Left cardiac atrium (tissue), 4 donors: ENCODE measurements around the gene ADIPOQ. TPM values are rescaled to one million over a fixed set of nuclear protein-coding genes. Genes with fewer than 3 reads are reported as not detected.
"Not testable (repeated sequence)": the region's sequence is repeated elsewhere in the genome, so short reads cannot be mapped to it uniquely, and the experiment has no call there.

Experiments used
- ATAC-seq, 2 donors: fragments of 200-7000 bp; cut with Tn5 transposase; one replicate each; pipeline ENCODE4 v1.9.1; 2020; ENCODE audit warnings: mild to moderate bottlenecking in 2 of 2, moderate library complexity in 2 of 2
- DNase-seq: peaks from one replicate; pipeline ENCODE4 v3.0.0-alpha.2; 2020
- intact Hi-C, 2 donors: fragments of 100-400 bp; cut with DNase I; formaldehyde crosslinking; loops; one replicate each; pipeline versions ENCODE4 v1.14.1 to v1.15.1; 2022 to 2023
- total RNA-seq, 2 donors: library from RNA; stranded (reverse); fragmentation: NEBNext Ultra II Directional; extraction: Animal tissue kit (Norgen Biotek cat#: 25700); gene quantifications; one replicate each; pipeline ENCODE4 v1.2.1, GENCODE V29; 2021
- donor health status: DM: no; HTN: yes; CAD: no.
- donor health status: DM: no; HTN: yes; CAD: no; lungs with severe emphysema.
- donor health status: DM: yes; HTN: yes; CAD: no.
- donor health status: Dilated cardiomyopathy.

Gene ADIPOQ
- total RNA-seq, 2 donors from 2014 or later, result 125 to 192 TPM

- ATAC-seq (no peak), DNase-seq (no peak)
- intact Hi-C loops, result no loop called here
Measured at GRCh38 chr3:186886202-186886981, 43.9 kb downstream of the ADIPOQ start.

DNA sequence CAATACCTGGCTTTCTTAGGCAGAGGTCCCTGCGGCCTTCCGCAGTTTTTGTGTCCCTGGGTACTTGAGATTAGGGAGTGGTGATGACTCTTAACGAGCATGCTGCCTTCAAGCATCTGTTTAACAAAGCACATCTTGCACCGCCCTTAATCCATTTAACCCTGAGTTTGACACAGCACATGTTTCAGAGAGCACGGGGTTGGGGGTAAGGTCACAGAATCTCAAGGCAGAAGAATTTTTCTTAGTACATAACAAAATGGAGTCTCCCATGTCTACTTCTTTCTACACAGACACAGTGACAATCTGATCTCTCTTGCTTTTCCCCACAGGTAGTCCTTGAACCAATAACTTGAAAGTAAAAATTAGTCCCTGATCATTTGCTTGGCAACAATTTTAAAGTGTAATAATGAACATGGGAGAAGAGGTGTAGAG lies 45.0 kb downstream of the ADIPOQ start:
- intact Hi-C loops, ATAC-seq: not testable (repeated sequence)

DNA sequence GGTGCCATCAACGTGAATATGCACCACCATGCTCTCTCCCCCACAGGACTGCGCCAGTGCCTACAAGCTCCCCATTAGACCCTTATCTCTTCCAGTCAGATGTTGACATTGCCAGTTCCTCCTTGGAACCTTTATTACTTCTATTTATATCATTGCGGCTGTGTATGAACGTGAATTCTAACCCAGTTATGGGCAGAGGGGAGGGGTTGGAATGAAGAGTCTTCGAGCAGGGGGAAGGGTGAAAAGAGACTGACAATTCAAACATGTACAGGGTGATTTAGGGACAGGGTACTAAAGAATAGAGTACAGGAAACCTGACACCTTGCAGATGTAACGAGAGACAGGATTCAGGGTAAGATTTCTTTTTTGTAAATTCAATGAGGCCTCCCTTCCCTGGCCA lies 46.1 kb downstream of the ADIPOQ start:
- intact Hi-C loops, result no loop called here
- peak; percentile 86 to 87 for ATAC-seq
- DNase-seq, result no peak

More for the DNA sequence above, 45.0 kb downstream of the ADIPOQ start:
- not testable (repeated sequence) for DNase-seq

DNA sequence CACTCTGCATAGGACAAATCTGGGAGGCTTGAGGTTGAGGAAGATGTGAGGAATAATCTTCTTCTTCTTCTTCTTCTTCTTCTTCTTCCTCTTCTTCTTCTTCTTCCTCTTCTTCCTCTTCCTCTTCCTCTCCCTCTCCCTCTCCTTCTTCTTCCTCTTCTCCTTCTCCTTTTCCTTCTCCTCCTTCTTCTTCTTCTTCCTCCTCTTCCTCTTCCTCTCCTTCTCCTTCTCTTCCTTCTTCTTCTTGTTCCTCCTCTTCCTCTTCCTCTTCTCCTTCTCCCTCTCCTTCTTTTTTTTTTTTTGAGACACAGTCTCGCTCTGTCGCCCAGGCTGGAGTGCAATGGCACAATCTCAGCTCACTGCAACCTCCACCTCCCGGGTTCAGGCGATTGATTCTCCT lies 47.2 kb downstream of the ADIPOQ start:
- ATAC-seq, DNase-seq: not testable (repeated sequence)
- intact Hi-C loops, result loop anchor here in 1 of 2 donors (5.0 kb wide), 1 partner anchor 38 kb away; no protein-coding TSS in a partner anchor

- intact Hi-C loops, result loop anchor here in 1 of 2 donors (5.0 kb wide), 1 partner anchor 36 kb away; no protein-coding TSS in a partner anchor
- DNase-seq, result no peak
- ATAC-seq, result no peak
Measured at GRCh38 chr3:186890911-186891310, 48.4 kb downstream of the ADIPOQ start.

GRCh38 chr3:186893071-186893470 lies 50.6 kb downstream of the ADIPOQ start:
- not testable (repeated sequence) for DNase-seq, ATAC-seq
- intact Hi-C loops, result loop anchor here in 1 of 2 donors (5.0 kb wide), 1 partner anchor 34 kb away; no protein-coding TSS in a partner anchor

DNA sequence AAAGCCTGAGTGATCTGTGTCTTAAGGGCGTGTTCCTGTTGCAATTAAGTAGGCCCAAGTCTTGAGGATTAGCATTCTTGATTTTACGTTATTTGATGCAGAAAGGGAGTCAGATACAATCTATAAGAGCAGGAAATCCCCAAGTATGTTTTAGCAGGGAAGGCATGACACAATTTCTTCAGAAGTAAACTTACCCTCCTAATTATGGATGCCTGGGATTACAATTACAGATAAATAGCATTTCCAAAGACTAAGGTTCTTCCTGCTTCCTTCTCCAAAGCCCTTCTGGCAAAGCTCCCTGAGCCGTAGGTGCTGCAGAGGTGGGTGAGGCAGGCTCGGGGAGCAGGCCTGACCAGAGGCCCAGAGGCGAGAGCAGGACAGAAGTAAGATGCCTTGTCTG lies 52.9 kb downstream of the ADIPOQ start:
- no peak for ATAC-seq
- intact Hi-C loops, result no loop called here
- no peak for DNase-seq

GRCh38 chr3:186896006-186896405 lies 53.5 kb downstream of the ADIPOQ start:
- ATAC-seq (no peak), DNase-seq (no peak)
- intact Hi-C loops, result no loop called here

- ATAC-seq (no peak), DNase-seq (no peak)
- intact Hi-C loops, result no loop called here
Measured at GRCh38 chr3:186896875-186897274, 54.4 kb downstream of the ADIPOQ start.

DNA sequence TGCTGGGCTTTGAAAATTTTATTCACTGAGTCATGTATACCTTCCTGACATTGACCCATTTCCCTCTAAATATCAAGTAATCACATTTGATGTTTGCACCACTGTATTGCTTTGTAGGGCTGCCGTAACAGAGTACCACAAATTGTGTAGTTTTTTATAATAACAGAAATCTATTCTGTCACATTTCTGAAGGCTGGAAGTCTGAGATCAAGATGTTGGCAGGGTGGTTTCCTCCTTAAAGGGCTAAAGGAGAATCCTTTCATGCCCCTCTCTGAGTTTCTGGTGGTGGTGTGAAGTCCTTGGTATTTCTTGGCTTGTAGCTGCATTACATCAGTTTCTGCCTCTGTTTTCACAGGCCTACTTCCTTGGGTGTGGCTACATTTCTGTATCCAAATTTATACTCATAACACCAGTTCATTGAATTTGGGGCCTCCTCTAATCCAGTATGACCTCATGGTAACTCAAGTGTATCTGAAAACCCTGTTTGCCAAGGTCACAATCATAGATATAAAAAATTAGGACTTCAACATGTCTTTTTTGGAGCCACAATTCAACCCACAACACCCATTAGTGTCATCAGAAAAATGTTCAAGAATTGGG lies 58.7 kb downstream of the ADIPOQ start:
- ATAC-seq, result peak; percentile 38 to 83
- intact Hi-C loops, result no loop called here
- DNase-seq, result no peak

DNA sequence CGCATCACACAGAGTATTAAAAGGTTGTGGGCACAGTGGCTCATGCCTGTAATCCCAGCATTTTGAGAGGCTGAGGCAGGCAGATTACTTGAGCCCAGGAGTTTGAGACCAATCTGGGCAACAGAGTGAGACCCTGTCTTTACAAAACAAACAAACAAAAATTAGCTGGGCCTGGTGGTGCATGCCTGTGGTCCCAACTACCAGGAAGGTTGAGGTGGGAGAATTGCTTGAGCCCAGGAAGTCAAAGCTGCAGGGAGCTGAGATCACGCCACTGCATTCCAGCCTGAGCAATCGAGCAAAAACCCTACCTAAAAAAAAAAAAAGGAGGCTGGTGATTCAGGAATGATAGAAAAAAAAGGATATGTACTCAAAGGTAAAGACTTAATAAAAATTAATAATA lies 59.6 kb downstream of the ADIPOQ start:
- intact Hi-C loops, result no loop called here
- ATAC-seq, result no peak
- no peak for DNase-seq

DNA sequence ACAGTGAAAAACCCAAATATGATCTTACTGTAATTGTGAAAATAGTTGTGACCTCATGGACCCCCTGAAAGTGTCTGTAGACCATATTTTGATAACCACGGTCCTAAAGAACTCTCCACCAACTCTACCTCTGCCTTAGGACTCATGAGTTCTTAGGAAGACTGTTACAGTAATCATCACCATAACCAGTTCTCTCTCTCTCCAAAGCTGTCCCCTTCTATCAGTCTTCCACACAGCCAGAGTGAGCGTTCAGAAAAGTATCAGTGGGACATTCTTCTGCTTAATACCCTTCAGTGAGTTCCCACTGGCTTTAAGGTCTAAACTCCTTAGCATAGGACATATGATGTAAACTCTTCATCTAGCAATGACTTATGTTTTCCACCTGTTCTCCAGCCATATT lies 60.2 kb downstream of the ADIPOQ start:
- ATAC-seq (no peak), DNase-seq (no peak)
- intact Hi-C loops, result no loop called here

DNA sequence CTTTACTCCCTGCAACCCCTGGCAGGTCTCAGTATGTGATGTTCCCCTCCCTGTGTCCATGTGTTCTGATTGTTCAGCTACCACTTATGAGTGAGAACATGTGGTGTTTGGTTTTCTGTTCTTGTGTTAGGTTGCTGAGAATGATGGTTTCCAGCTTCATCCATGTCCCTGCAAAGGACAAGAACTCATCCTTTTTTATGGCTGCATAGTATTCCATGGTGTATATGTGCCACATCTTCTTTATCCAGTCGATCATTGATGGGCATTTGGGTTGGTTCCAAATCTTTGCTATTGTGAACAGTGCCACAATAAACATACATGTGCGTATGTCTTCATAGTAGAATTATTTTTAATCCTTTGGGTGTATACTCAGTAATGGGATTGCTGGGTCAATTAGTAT lies 61.2 kb downstream of the ADIPOQ start:
- ATAC-seq, intact Hi-C loops, DNase-seq: not testable (repeated sequence)

- intact Hi-C loops, ATAC-seq, DNase-seq: not testable (repeated sequence)
Measured at GRCh38 chr3:186907075-186907474, 64.6 kb downstream of the ADIPOQ start.

Other genes with a start within 250 kb of the ADIPOQ start
- under 1 TPM; 0.13 to 0.15 TPM for gene AHSG, start 229.7 kb upstream of the ADIPOQ start, total RNA-seq
- gene FETUB, start 202.3 kb upstream of the ADIPOQ start, total RNA-seq, result not detected
- gene HRG, start 176.7 kb upstream of the ADIPOQ start, total RNA-seq, result under 1 TPM in 1 of 2 donors, not detected in 1; 0.16 TPM
- under 1 TPM; 0.21 to 0.24 TPM for gene KNG1, start 125.4 kb upstream of the ADIPOQ start, total RNA-seq
- 100 to 1,000 TPM; 260 to 342 TPM for gene EIF4A2, start 59.1 kb upstream of the ADIPOQ start, total RNA-seq
- 10 to 100 TPM in 1 of 2 donors, 1 to 10 TPM in 1; 9.6 to 12.0 TPM for gene RFC4, start 36.2 kb upstream of the ADIPOQ start, total RNA-seq
- 10 to 100 TPM; 46.6 to 67.1 TPM for gene ST6GAL1, start 87.8 kb downstream of the ADIPOQ start, total RNA-seq